Measurements from ENCODE around the gene HMBS.

GRCh38 chr11:119100994-119101758 lies 16.5 kb downstream of the HMBS start:
- TF ChIP-seq CTCF (IDR thresholded peaks at IDR 0.05; ENCODE audit: low read length) (no peak), EZH2 (IDR thresholded peaks at IDR 0.05; ENCODE audit: borderline replicate concordance, low read length) (no peak)
